Panc1 (cell line): ENCODE data around the gene IFNLR1. TPM values are rescaled to one million over a fixed set of nuclear protein-coding genes. Genes with fewer than 3 reads are reported as not detected.

ENCODE experiments used
- ATAC-seq: fragments of 200-7000 bp; cut with Tn5 transposase; 2 replicates; pipeline ENCODE4 v1.9.1; 2020; ENCODE audit warnings: mild to moderate bottlenecking, moderate library complexity
- BruUV-seq: library from RNA; stranded (reverse); fragments of 400-500 nt; replicated peaks from 2 replicates; lab custom pipeline; 2021; lab: Mats Ljungman, UMichigan
- CTCF ChIA-PET: fragments of 300-600 bp; sonication (Branson Sonifier 250); formaldehyde crosslinking; loops from one replicate; lab custom pipeline; 2022; ENCODE audit warnings: antibody characterized with exemption; lab: Charles Lee
- POLR2A ChIA-PET: fragments of 300-600 bp; sonication (Branson Sonifier 250); formaldehyde crosslinking; loops from one replicate; lab custom pipeline; 2022; ENCODE audit warnings: antibody characterized with exemption; lab: Charles Lee
- DNase-seq: peaks from one replicate; pipeline ENCODE4 v3.0.0-alpha.2; 2010; ENCODE audit warnings: low read depth, low spot score
- H3K27ac ChIP-seq: 2 replicates; pipeline ENCODE4 v1.5.1; 2011; ENCODE audit warnings: mild to moderate bottlenecking, low read length, inconsistent platforms
- H3K27me3 ChIP-seq: fragments of 200-500 bp; sonication (Bioruptor generic); 2 replicates; pipeline ENCODE4 v1.6.0; 2014; ENCODE audit warnings: low read length, inconsistent platforms; ENCODE audit not compliant: control insufficient read depth, insufficient read depth
- H3K36me3 ChIP-seq: fragments of 200-500 bp; sonication (Bioruptor generic); 2 replicates; pipeline ENCODE4 v1.5.1; 2014; ENCODE audit warnings: inconsistent platforms, mild to moderate bottlenecking, low read length, moderate library complexity; ENCODE audit not compliant: control insufficient read depth, insufficient read depth
- H3K4me1 ChIP-seq: 2 replicates; pipeline ENCODE4 v1.5.1; 2011; ENCODE audit warnings: inconsistent platforms, mild to moderate bottlenecking, low read length, moderate library complexity; ENCODE audit not compliant: control insufficient read depth, insufficient read depth
- H3K4me3 ChIP-seq, 2 experiments: 2 replicates each; pipeline ENCODE4 v1.5.1; 2011 to 2012; ENCODE audit warnings: low read depth in 2 of 2, low read length in 2 of 2, mild to moderate bottlenecking in 2 of 2, inconsistent platforms in 1 of 2, moderate library complexity in 1 of 2
- H3K9me3 ChIP-seq: fragments of 200-500 bp; sonication (Bioruptor generic); 2 replicates; pipeline ENCODE4 v1.5.1; 2014; ENCODE audit warnings: low read depth, mild to moderate bottlenecking, inconsistent platforms, low read length, moderate library complexity; ENCODE audit not compliant: control insufficient read depth, insufficient read depth
- CTCF ChIP-seq: fragments of 450-650 bp; IDR thresholded peaks from 2 replicates; pipeline ENCODE4 v1.5.1; 2017; ENCODE audit warnings: mild to moderate bottlenecking
- POLR2AphosphoS5 ChIP-seq: IDR thresholded peaks from 2 replicates; pipeline ENCODE4 v1.6.1; 2012; ENCODE audit warnings: mild to moderate bottlenecking, low read depth, low read length, moderate library complexity
- REST ChIP-seq, 2 experiments: IDR thresholded peaks; 2 replicates each; pipeline ENCODE4 v1.6.1; 2011 to 2012; ENCODE audit warnings: low read depth in 2 of 2, control low read depth in 1 of 2, low read length in 1 of 2, mild to moderate bottlenecking in 1 of 2, moderate library complexity in 1 of 2; ENCODE audit not compliant: insufficient read depth in 1 of 2
- SIN3A ChIP-seq: IDR thresholded peaks from 2 replicates; pipeline ENCODE4 v1.6.1; 2012; ENCODE audit warnings: low read depth, mild to moderate bottlenecking, low read length, moderate library complexity, borderline replicate concordance; ENCODE audit not compliant: insufficient read depth
- TCF7L2 ChIP-seq: IDR thresholded peaks from 2 replicates; pipeline ENCODE4 v1.6.1; 2011; ENCODE audit warnings: mild to moderate bottlenecking, low read depth, low read length, inconsistent platforms
- in situ Hi-C: cut with HindIII; loops from 2 replicates; pipeline ENCODE4 v1.10.0; 2016; ENCODE audit warnings: low sequenced_read_pairs, low pct_unique_long_range_greater_than_20kb
- intact Hi-C: fragments of 100-400 bp; cut with micrococcal nuclease; formaldehyde crosslinking; loops from one replicate; pipeline ENCODE4 v1.10.0; 2022; ENCODE audit not compliant: unreplicated experiment
- total RNA-seq: library from RNA; stranded (reverse); gene quantifications from one replicate; pipeline ENCODE4 v1.2.1, GENCODE V29; 2021; ENCODE audit not compliant: unreplicated experiment

IFNLR1 gene
- total RNA-seq, 1 experiment from 2014 or later: 1.0 TPM

GRCh38 chr1:24233684-24234600 lies 46.9 kb upstream of the IFNLR1 start:
- POLR2A ChIA-PET: no interaction called here
- Histone ChIP-seq H3K9me3 (no peaks in the 10 kb centered on the region), H3K27me3 (no peaks in the 10 kb centered on the region), H3K27ac (no peak overlapping the region), H3K36me3 (no peaks in the 10 kb centered on the region), H3K4me3 (no peak overlapping the region), H3K4me1 (peaks cover 19% of the 10 kb centered on the region)
- no peak for DNase-seq
- CTCF ChIA-PET: no interaction called here
- no peak for ATAC-seq
- intact Hi-C loops (no loop called here), in situ Hi-C loops (no loop called here)
- TF ChIP-seq SIN3A: no peak
- TF ChIP-seq POLR2AphosphoS5: no peak
- TF ChIP-seq REST (IDR thresholded peaks at IDR 0.05; ENCODE audit: insufficient read depth in 1 of 2, low read depth in 2 of 2, low read length in 1 of 2): no peak
- TF ChIP-seq CTCF: no peak
- TF ChIP-seq TCF7L2: no peak
- no TSS peak for BruUV-seq

- DNase-seq (no peak), ATAC-seq (no peak)
- H3K27ac ChIP-seq: no peak overlapping the region
- no peak overlapping the region for H3K4me3 ChIP-seq
- H3K9me3 ChIP-seq: no peaks in the 10 kb centered on the region
- H3K27me3 ChIP-seq: no peaks in the 10 kb centered on the region
- intact Hi-C loops: no loop called here
- in situ Hi-C loops: no loop called here
- H3K4me1 ChIP-seq: peaks cover 9% of the 10 kb centered on the region
- CTCF ChIA-PET: no interaction called here
- BruUV-seq: no TSS peak
- POLR2A ChIA-PET: no interaction called here
- TF ChIP-seq SIN3A (no peak), TCF7L2 (no peak)
- no peaks in the 10 kb centered on the region for H3K36me3 ChIP-seq
These were observed 44.6 kb upstream of the IFNLR1 start for GRCh38 chr1:24231701-24232100.

DNA sequence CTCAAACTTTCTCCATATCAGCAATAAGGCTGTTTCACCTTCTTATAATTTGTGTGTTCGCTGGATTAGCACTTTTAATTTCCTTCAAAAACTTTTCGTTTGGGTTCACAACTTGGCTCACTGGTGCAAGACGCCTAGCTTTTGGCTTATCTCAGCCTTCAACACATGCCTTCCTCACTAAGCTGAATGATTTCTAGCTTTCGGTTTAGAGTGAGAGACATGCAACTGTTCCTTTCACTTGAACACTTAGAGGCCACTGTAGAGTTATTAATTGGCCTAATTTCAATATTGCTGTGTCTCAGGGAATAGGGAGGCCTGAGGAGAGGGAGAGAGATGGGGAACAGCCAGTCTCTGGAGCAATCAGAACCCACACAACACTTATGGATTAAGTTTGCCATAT lies 41.2 kb upstream of the IFNLR1 start:
- no peaks in the 10 kb centered on the region for H3K9me3 ChIP-seq
- DNase-seq: no peak
- H3K4me3 ChIP-seq: no peak overlapping the region
- TF ChIP-seq POLR2AphosphoS5 (no peak), SIN3A (no peak), TCF7L2 (no peak), CTCF (no peak), REST (IDR thresholded peaks at IDR 0.05; ENCODE audit: insufficient read depth in 1 of 2, low read depth in 2 of 2, low read length in 1 of 2) (no peak)
- H3K27ac ChIP-seq: no peak overlapping the region
- ATAC-seq: no peak
- intact Hi-C loops (no loop called here), in situ Hi-C loops (no loop called here)
- no TSS peak for BruUV-seq
- CTCF ChIA-PET: no interaction called here
- no peaks in the 10 kb centered on the region for H3K4me1 ChIP-seq
- no peaks in the 10 kb centered on the region for H3K27me3 ChIP-seq
- POLR2A ChIA-PET: no interaction called here
- no peaks in the 10 kb centered on the region for H3K36me3 ChIP-seq
